Hepatocyte (in vitro differentiated cells): ENCODE results near the gene RNLS.

Experiments
- CTCF ChIP-seq: fragments of 200-600 bp; sonication (generic); IDR thresholded peaks from 2 replicates; pipeline ENCODE4 v1.5.1; 2016; ENCODE audit warnings: antibody characterized with exemption, mild to moderate bottlenecking; ENCODE audit not compliant: poor library complexity
- EZH2 ChIP-seq: fragments of 200-600 bp; sonication (generic); IDR thresholded peaks from 2 replicates; pipeline ENCODE4 v1.6.1; 2016; ENCODE audit warnings: antibody characterized with exemption, mild to moderate bottlenecking, borderline replicate concordance
- EZH2phosphoT487 ChIP-seq: fragments of 200-600 bp; sonication (generic); IDR thresholded peaks from one replicate; pipeline ENCODE4 v1.6.1; 2018; ENCODE audit warnings: antibody characterized with exemption, mild to moderate bottlenecking, low read depth, moderate library complexity; ENCODE audit not compliant: unreplicated experiment, severe bottlenecking

GRCh38 chr10:88270061-88270808 lies 312.9 kb downstream of the RNLS start:
- TF ChIP-seq CTCF, result no peak
- no peak for TF ChIP-seq EZH2
- no peak for TF ChIP-seq EZH2phosphoT487
